Small intestine (tissue), 16 donors: ENCODE data around the gene WASHC2A. TPM values are rescaled to one million over a fixed set of nuclear protein-coding genes. Genes with fewer than 3 reads are reported as not detected.
"Not testable (repeated sequence)": the region's sequence is repeated elsewhere in the genome, so short reads cannot be mapped to it uniquely, and the experiment has no call there.

ENCODE experiments used
- DNase-seq, 2 donors: peaks; one replicate each; pipeline versions ENCODE4 v3.0.0 to v3.0.0-alpha.2; 2013
- FAIRE-seq: peaks from 2 replicates; lab custom pipeline; 2012; peaks lifted over from hg19 to GRCh38; lab: Jason Lieb, UNC
- H3K27ac ChIP-seq, 3 donors: one replicate each; pipeline ENCODE4 v1.5.1; 2013; ENCODE audit warnings: low read length in 2 of 3, mild to moderate bottlenecking in 2 of 3, control low read depth in 1 of 3, inconsistent platforms in 1 of 3, low read depth in 1 of 3, moderate library complexity in 1 of 3
- H3K27me3 ChIP-seq, 3 donors: one replicate each; pipeline ENCODE4 v1.6.1; 2013; ENCODE audit warnings: low read length in 3 of 3, inconsistent platforms in 1 of 3; ENCODE audit not compliant: control insufficient read depth in 3 of 3, insufficient read depth in 3 of 3
- H3K36me3 ChIP-seq, 3 donors: one replicate each; pipeline ENCODE4 v1.6.1; 2013; ENCODE audit warnings: low read length in 3 of 3, inconsistent platforms in 1 of 3, low read depth in 1 of 3, mild to moderate bottlenecking in 1 of 3, moderate library complexity in 1 of 3; ENCODE audit not compliant: control insufficient read depth in 3 of 3, insufficient read depth in 2 of 3
- H3K4me1 ChIP-seq, 3 donors: one replicate each; pipeline ENCODE4 v1.6.1; 2013; ENCODE audit warnings: low read length in 2 of 3, inconsistent platforms in 1 of 3, low read depth in 1 of 3, mild to moderate bottlenecking in 1 of 3, moderate library complexity in 1 of 3; ENCODE audit not compliant: control insufficient read depth in 3 of 3, insufficient read depth in 2 of 3
- H3K4me3 ChIP-seq, 3 donors: one replicate each; pipeline ENCODE4 v1.5.1; 2013; ENCODE audit warnings: low read length in 3 of 3, control low read depth in 1 of 3, inconsistent platforms in 1 of 3, low read depth in 1 of 3, mild to moderate bottlenecking in 1 of 3, moderate library complexity in 1 of 3
- H3K9me3 ChIP-seq, 2 donors: one replicate each; pipeline ENCODE4 v1.6.1; 2013; ENCODE audit warnings: low read depth in 1 of 2, low read length in 1 of 2; ENCODE audit not compliant: control insufficient read depth in 2 of 2, insufficient read depth in 1 of 2
- WGBS, 3 donors: extraction: QIAGEN DNeasy Blood & Tissue Kit; methylation state at CpG; one replicate each; pipeline ENCODE4 v1.1.7; 2013; 5-methylcytosine and 5-hydroxymethylcytosine counted together
- long read RNA-seq, 10 donors: transcript quantifications; one replicate each; lab custom pipeline, GENCODE V29; 2026
- polyA plus RNA-seq, 4 donors: library from polyadenylated mRNA; stranded (reverse) in 3 of 4; unstranded in 1 of 4; fragments of 200-250 nt in 3 of 4; fragments of 120-200 nt in 1 of 4; gene quantifications; one replicate each; pipeline versions ENCODE4 v1.2.1 to v1.2.3, GENCODE V29; 2013
- donor health status: healthy with polysubstance abuse.
- donor health status: control.
- donor health status: control.
- donor health status: Bipolar disorder and iron deficiency.
- donor health status: healthy.

WASHC2A gene, protein sequence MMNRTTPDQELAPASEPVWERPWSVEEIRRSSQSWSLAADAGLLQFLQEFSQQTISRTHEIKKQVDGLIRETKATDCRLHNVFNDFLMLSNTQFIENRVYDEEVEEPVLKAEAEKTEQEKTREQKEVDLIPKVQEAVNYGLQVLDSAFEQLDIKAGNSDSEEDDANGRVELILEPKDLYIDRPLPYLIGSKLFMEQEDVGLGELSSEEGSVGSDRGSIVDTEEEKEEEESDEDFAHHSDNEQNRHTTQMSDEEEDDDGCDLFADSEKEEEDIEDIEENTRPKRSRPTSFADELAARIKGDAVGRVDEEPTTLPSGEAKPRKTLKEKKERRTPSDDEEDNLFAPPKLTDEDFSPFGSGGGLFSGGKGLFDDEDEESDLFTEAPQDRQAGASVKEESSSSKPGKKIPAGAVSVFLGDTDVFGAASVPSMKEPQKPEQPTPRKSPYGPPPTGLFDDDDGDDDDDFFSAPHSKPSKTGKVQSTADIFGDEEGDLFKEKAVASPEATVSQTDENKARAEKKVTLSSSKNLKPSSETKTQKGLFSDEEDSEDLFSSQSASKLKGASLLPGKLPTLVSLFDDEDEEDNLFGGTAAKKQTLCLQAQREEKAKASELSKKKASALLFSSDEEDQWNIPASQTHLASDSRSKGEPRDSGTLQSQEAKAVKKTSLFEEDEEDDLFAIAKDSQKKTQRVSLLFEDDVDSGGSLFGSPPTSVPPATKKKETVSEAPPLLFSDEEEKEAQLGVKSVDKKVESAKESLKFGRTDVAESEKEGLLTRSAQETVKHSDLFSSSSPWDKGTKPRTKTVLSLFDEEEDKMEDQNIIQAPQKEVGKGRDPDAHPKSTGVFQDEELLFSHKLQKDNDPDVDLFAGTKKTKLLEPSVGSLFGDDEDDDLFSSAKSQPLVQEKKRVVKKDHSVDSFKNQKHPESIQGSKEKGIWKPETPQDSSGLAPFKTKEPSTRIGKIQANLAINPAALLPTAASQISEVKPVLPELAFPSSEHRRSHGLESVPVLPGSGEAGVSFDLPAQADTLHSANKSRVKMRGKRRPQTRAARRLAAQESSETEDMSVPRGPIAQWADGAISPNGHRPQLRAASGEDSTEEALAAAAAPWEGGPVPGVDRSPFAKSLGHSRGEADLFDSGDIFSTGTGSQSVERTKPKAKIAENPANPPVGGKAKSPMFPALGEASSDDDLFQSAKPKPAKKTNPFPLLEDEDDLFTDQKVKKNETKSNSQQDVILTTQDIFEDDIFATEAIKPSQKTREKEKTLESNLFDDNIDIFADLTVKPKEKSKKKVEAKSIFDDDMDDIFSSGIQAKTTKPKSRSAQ (N-terminal part only)
- polyA plus RNA-seq, result 10 to 100 TPM; 15.1 to 64.6 (median 20.3) TPM
- long read RNA-seq, donor 1, partial matches to known transcripts, result 26 of 26 reads
- long read RNA-seq, donor 1, other reads (novel, unspliced or antisense), result 0 of 26 reads
- long read RNA-seq, donor 2, result 0 reads
- long read RNA-seq, donor 3, partial matches to known transcripts, result 5 of 6 reads
- long read RNA-seq, donor 3, other reads (novel, unspliced or antisense), result 0 of 6 reads
- long read RNA-seq, donor 4, result 0 reads
- long read RNA-seq, donor 5, result 0 reads
- long read RNA-seq, donor 6, partial matches to known transcripts, result 6 of 6 reads
- long read RNA-seq, donor 6, other reads (novel, unspliced or antisense), result 0 of 6 reads
- long read RNA-seq, donor 7, result 0 reads
- long read RNA-seq, donor 8, result 0 reads
- long read RNA-seq, donor 9, result 0 reads
- long read RNA-seq, donor 10, full-length matches to known transcripts, result 2 of 29 reads
- long read RNA-seq, donor 10, partial matches to known transcripts, result 27 of 29 reads
- long read RNA-seq, donor 10, other reads (novel, unspliced or antisense), result 0 of 29 reads

- not testable (repeated sequence) for H3K27me3 ChIP-seq, FAIRE-seq, H3K4me1 ChIP-seq, H3K36me3 ChIP-seq, H3K9me3 ChIP-seq
- WGBS, 3 donors, result 0 to 1% (median 0%) methylated on average over 19 to 60 of the region's 73 CpGs
- peak within 1 kb of the TSS; percentile 57 to 78 (median 67) for H3K4me3 ChIP-seq
- peak within 1 kb of the TSS; percentile 41 to 86 (median 84) for H3K27ac ChIP-seq
- peak; percentile 73 to 78 for DNase-seq
Measured at GRCh38 chr10:50067546-50068351, at the start of gene WASHC2A. WASHC2A (plus strand) TSS chr10:50067954; CDS start chr10:50068006, 52 bp downstream.

- FAIRE-seq, H3K36me3 ChIP-seq: not testable (repeated sequence)
Measured at GRCh38 chr10:50019279-50019678, 48.5 kb upstream of the WASHC2A start.

GRCh38 chr10:50020451-50021024 is 47.2 kb upstream of the WASHC2A start:
- H3K36me3 ChIP-seq, H3K4me3 ChIP-seq, H3K9me3 ChIP-seq, H3K4me1 ChIP-seq, DNase-seq, FAIRE-seq, H3K27ac ChIP-seq: not testable (repeated sequence)
- WGBS, 3 donors, result 89 to 91% (median 90%) methylated on average over 12 to 13 of the region's 13 CpGs
- H3K27me3 ChIP-seq, result peaks cover 0 to 14% (median 0%) of the 10 kb centered on the region in 3 donors

More at GRCh38 chr10:50019279-50019678, 48.5 kb upstream of the WASHC2A start:
- H3K27ac ChIP-seq, DNase-seq, H3K4me1 ChIP-seq, H3K9me3 ChIP-seq, H3K4me3 ChIP-seq, H3K27me3 ChIP-seq: not testable (repeated sequence)
- WGBS, 3 donors, result 81 to 89% (median 86%) methylated on average over 3 of the region's 3 CpGs

- Histone ChIP-seq H3K4me1 (no peaks in the 10 kb centered on the region), H3K27ac (no peak overlapping the region), H3K4me3 (no peak overlapping the region), H3K36me3 (no peaks in the 10 kb centered on the region), H3K9me3 (no peaks in the 10 kb centered on the region), H3K27me3 (peaks cover 0 to 24% (median 0%) of the 10 kb centered on the region in 3 donors)
- FAIRE-seq, result no peak
- no peak for DNase-seq
- WGBS, 3 donors, result 68 to 80% (median 76%) methylated on average over 3 of the region's 3 CpGs
Measured at GRCh38 chr10:50021646-50022045, 46.1 kb upstream of the WASHC2A start.

- H3K27ac ChIP-seq, H3K4me3 ChIP-seq, FAIRE-seq, DNase-seq, H3K36me3 ChIP-seq, H3K4me1 ChIP-seq, H3K9me3 ChIP-seq: not testable (repeated sequence)
- H3K27me3 ChIP-seq, result peaks cover 0 to 26% (median 0%) of the 10 kb centered on the region in 3 donors
- WGBS, 3 donors, result 29 to 37% (median 35%) methylated on average over 28 to 30 of the region's 37 CpGs
Measured at GRCh38 chr10:50024716-50025383, 42.9 kb upstream of the WASHC2A start.

GRCh38 chr10:50025627-50026026 is 42.1 kb upstream of the WASHC2A start:
- H3K9me3 ChIP-seq, result no peaks in the 10 kb centered on the region
- no peaks in the 10 kb centered on the region for H3K4me1 ChIP-seq
- no peak overlapping the region for H3K4me3 ChIP-seq
- FAIRE-seq (no peak), DNase-seq (no peak)
- H3K36me3 ChIP-seq, result no peaks in the 10 kb centered on the region
- WGBS, 3 donors, result 91 to 95% (median 93%) methylated on average over 14 of the region's 14 CpGs
- no peak overlapping the region for H3K27ac ChIP-seq
- H3K27me3 ChIP-seq, result peaks cover 0 to 26% (median 0%) of the 10 kb centered on the region in 3 donors
